Natural killer cell (primary cell): ENCODE measurements around the gene PDZRN3. TPM values are rescaled to one million over a fixed set of nuclear protein-coding genes. Genes with fewer than 3 reads are reported as not detected.

Experiments
- ATAC-seq, 3 donors: fragments of 150-1000 bp in 2 of 3; fragments of 200-7000 bp in 1 of 3; cut with Tn5 transposase; 1 replicate in 1 of 3; 2 replicates in 2 of 3; pipeline ENCODE4 v1.10.0; 2021; ENCODE audit warnings: mild to moderate bottlenecking in 2 of 3, moderate library complexity in 2 of 3
- DNase-seq, 2 donors: peaks; one replicate each; pipeline versions ENCODE4 v3.0.0 to v3.0.0-alpha.2; 2013 to 2021; ENCODE audit warnings: mixed read lengths in 1 of 2
- H3K27ac ChIP-seq: one replicate; pipeline ENCODE4 v1.5.1; 2013; ENCODE audit warnings: mild to moderate bottlenecking, low read length
- H3K27me3 ChIP-seq: one replicate; pipeline ENCODE4 v1.6.1; 2013; ENCODE audit warnings: low read length; ENCODE audit not compliant: control insufficient read depth, insufficient read depth
- H3K36me3 ChIP-seq: one replicate; pipeline ENCODE4 v1.6.1; 2013; ENCODE audit warnings: low read length; ENCODE audit not compliant: control insufficient read depth, insufficient read depth
- H3K4me1 ChIP-seq: one replicate; pipeline ENCODE4 v1.6.1; 2013; ENCODE audit warnings: low read length; ENCODE audit not compliant: control insufficient read depth, insufficient read depth
- H3K4me3 ChIP-seq: one replicate; pipeline ENCODE4 v1.5.1; 2013; ENCODE audit warnings: low read length
- H3K9me3 ChIP-seq: one replicate; pipeline ENCODE4 v1.6.1; 2013; ENCODE audit warnings: low read length; ENCODE audit not compliant: control insufficient read depth, insufficient read depth
- H3K27ac Mint-ChIP-seq, 2 donors: one replicate each; pipeline ENCODE4 v1.8.0; 2022; ENCODE audit warnings: mild to moderate bottlenecking in 2 of 2, mixed read lengths in 2 of 2, moderate library complexity in 1 of 2
- H3K27me3 Mint-ChIP-seq, 2 donors: one replicate each; pipeline ENCODE4 v1.8.0; 2022; ENCODE audit warnings: low read depth in 2 of 2, mixed read lengths in 2 of 2
- H3K36me3 Mint-ChIP-seq: one replicate; pipeline ENCODE4 v1.8.0; 2022; ENCODE audit warnings: mixed read lengths
- H3K4me1 Mint-ChIP-seq, 2 donors: one replicate each; pipeline ENCODE4 v1.8.0; 2022; ENCODE audit warnings: mixed read lengths in 2 of 2
- H3K4me3 Mint-ChIP-seq: one replicate; pipeline ENCODE4 v1.8.0; 2022; ENCODE audit warnings: mild to moderate bottlenecking, moderate library complexity, mixed read lengths
- H3K9me3 Mint-ChIP-seq, 2 donors: one replicate each; pipeline ENCODE4 v1.8.0; 2022; ENCODE audit warnings: mixed read lengths in 2 of 2
- WGBS: methylation state at CpG from one replicate; pipeline ENCODE4 v1.1.7; 2013; ENCODE audit warnings: missing lambda C conversion rate; ENCODE audit not compliant: insufficient coverage; 5-methylcytosine and 5-hydroxymethylcytosine counted together
- intact Hi-C: fragments of 100-400 bp; cut with micrococcal nuclease; formaldehyde crosslinking; loops from one replicate; pipeline ENCODE4 v1.14.2; 2022
- total RNA-seq, 4 donors: library from RNA; stranded (reverse); fragments of 120-200 nt in 1 of 4; gene quantifications; one replicate each; pipeline versions ENCODE4 v1.2.3 to v1.2.4, GENCODE V29; 2013 to 2022
- TF ChIP-seq, protein P1 (sequence below): fragments of 200-600 bp; IDR thresholded peaks from one replicate; pipeline ENCODE4 v1.8.0; 2022; ENCODE audit warnings: antibody characterized with exemption

The PDZRN3 gene
- total RNA-seq, 3 donors from 2014 or later (not counting 1 experiment from before 2014, with no cell fraction given), result not detected

DNA sequence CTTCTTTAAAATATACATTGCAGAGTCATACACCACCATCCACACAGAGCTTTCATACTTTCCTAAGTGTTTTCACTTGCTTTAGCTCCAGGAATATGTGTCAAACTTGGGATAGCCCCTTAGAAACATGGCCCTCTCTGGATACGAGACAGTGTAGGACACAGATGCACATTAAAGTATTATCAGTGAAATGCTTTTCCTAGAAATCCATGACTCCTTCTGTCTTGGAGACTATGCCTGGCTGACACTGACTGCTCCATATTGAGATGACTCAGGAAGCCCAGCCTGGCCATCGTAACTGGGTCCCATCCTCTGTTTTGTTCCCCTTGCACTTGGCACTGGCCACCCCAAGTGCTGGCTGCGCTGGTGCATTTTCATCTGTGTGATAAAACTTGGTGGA lies 204.8 kb downstream of the PDZRN3 start:
- Mint-ChIP-seq H3K4me1 (no peaks in the 10 kb centered on the region), H3K27me3 (no peaks in the 10 kb centered on the region), H3K4me3 (no peak overlapping the region), H3K27ac (no peak overlapping the region), H3K36me3 (no peaks in the 10 kb centered on the region), H3K9me3 (peaks cover 0 to 2% of the 10 kb centered on the region in 2 donors)
- no peaks in the 10 kb centered on the region for H3K27me3 ChIP-seq
- no peaks in the 10 kb centered on the region for H3K9me3 ChIP-seq
- no peak for ATAC-seq
- TF ChIP-seq, protein P1, sequence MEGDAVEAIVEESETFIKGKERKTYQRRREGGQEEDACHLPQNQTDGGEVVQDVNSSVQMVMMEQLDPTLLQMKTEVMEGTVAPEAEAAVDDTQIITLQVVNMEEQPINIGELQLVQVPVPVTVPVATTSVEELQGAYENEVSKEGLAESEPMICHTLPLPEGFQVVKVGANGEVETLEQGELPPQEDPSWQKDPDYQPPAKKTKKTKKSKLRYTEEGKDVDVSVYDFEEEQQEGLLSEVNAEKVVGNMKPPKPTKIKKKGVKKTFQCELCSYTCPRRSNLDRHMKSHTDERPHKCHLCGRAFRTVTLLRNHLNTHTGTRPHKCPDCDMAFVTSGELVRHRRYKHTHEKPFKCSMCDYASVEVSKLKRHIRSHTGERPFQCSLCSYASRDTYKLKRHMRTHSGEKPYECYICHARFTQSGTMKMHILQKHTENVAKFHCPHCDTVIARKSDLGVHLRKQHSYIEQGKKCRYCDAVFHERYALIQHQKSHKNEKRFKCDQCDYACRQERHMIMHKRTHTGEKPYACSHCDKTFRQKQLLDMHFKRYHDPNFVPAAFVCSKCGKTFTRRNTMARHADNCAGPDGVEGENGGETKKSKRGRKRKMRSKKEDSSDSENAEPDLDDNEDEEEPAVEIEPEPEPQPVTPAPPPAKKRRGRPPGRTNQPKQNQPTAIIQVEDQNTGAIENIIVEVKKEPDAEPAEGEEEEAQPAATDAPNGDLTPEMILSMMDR, result no peak
- H3K4me3 ChIP-seq, result no peak overlapping the region
- H3K27ac ChIP-seq, result no peak overlapping the region
- intact Hi-C loops, result no loop called here
- WGBS, result 87% methylated on average over 3 of the region's 3 CpGs
- no peaks in the 10 kb centered on the region for H3K36me3 ChIP-seq
- H3K4me1 ChIP-seq, result no peaks in the 10 kb centered on the region
- DNase-seq, result no peak

DNA sequence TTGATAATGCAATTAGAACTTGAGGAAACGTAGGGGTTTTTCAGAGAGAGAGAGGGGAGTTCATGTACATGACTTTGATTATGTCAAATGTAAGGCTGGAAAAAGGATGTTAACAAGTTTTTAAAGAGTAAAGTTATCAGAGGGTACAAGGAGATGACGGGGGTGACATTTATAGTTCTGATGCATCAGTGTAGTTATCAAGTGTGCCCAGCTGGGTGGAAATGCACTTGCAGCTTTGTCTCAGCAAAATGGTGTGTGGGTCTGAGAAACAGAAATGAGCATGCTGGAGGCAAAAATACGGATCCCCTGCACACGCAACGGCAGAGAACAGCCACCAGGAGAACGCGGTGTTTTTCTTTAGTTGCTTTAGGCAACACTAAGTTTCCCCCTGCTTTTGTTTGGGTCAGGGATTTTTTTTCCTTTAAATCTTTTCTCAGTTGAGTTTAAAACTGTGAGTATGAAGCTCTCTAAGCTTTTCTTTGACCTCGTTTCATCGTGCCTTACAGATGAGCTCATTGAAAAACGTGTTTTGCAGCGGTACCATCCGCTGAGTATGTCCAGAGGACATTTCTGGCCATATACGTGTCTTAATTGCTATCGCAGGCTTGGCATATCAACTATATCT lies 205.4 kb downstream of the PDZRN3 start:
- H3K9me3 Mint-ChIP-seq, result peaks cover 0 to 4% of the 10 kb centered on the region in 2 donors
- 84% methylated on average over 12 of the region's 14 CpGs for WGBS
- H3K4me3 Mint-ChIP-seq, result no peak overlapping the region

DNA sequence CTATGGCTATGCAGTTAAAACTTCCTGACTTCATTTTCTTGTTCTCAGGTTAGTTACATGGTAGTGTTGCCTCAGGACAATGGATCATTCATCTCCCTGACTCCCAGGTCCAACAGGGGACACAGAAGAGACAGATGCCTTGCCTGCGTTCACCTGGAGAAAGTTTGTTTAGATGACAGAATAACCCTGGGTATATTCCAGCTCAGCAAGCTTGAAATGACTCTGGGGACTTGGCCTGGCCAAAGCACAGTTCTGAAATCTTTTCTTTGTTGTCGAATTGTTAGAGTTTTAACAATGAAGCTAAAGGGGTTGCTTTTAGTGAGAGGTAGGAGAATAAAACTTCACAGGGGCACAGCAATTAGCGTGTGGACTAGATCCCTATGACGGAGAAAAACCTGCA lies 206.1 kb downstream of the PDZRN3 start:
- Mint-ChIP-seq H3K27me3 (no peaks in the 10 kb centered on the region), H3K4me3 (no peak overlapping the region), H3K4me1 (no peaks in the 10 kb centered on the region), H3K27ac (no peak overlapping the region), H3K36me3 (no peaks in the 10 kb centered on the region), H3K9me3 (peaks cover 0 to 4% of the 10 kb centered on the region in 2 donors)
- no peaks in the 10 kb centered on the region for H3K27me3 ChIP-seq
- no peak overlapping the region for H3K4me3 ChIP-seq
- H3K36me3 ChIP-seq, result no peaks in the 10 kb centered on the region
- no peak overlapping the region for H3K27ac ChIP-seq
- 83% methylated on average over 4 of the region's 4 CpGs for WGBS
- H3K4me1 ChIP-seq, result no peaks in the 10 kb centered on the region
- ATAC-seq, result no peak
- no peaks in the 10 kb centered on the region for H3K9me3 ChIP-seq
- no peak for DNase-seq
- intact Hi-C loops, result no loop called here
- TF ChIP-seq, protein P1, result no peak

More for the DNA sequence above, 205.4 kb downstream of the PDZRN3 start:
- Mint-ChIP-seq H3K4me1 (no peaks in the 10 kb centered on the region), H3K27me3 (no peaks in the 10 kb centered on the region), H3K27ac (no peak overlapping the region), H3K36me3 (no peaks in the 10 kb centered on the region)
- H3K4me1 ChIP-seq, result no peaks in the 10 kb centered on the region
- TF ChIP-seq, protein P1, result no peak
- H3K9me3 ChIP-seq, result no peaks in the 10 kb centered on the region
- DNase-seq, result no peak
- no peak for ATAC-seq
- intact Hi-C loops, result no loop called here
- H3K27me3 ChIP-seq, result no peaks in the 10 kb centered on the region
- H3K36me3 ChIP-seq, result no peaks in the 10 kb centered on the region
- H3K27ac ChIP-seq, result no peak overlapping the region
- H3K4me3 ChIP-seq, result no peak overlapping the region

DNA sequence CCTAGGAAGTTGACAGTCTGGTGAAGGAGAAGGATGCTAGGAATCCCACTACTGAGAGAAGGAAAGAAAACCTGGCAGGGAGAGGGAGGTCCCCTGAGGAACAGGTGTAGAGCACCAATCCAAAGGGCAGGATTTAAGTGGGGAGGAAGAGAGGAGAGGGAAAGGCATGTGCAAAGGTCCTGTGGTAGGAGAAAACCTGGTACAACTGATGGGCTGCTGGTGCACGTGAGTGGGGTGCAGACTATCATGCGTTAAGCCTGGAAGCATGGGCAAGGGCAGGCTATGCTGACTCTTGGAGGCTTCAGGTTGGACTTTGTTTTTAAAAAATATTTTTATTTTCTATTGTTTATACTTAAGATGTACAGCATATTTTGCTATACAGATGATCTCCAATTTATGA lies 209.6 kb downstream of the PDZRN3 start:
- WGBS, result 88% methylated on average over 2 of the region's 2 CpGs
- intact Hi-C loops, result no loop called here
- Mint-ChIP-seq H3K4me3 (no peak overlapping the region), H3K36me3 (no peaks in the 10 kb centered on the region), H3K27ac (no peak overlapping the region), H3K9me3 (peaks cover 0 to 4% of the 10 kb centered on the region in 2 donors), H3K4me1 (no peaks in the 10 kb centered on the region), H3K27me3 (no peaks in the 10 kb centered on the region)
- Histone ChIP-seq H3K36me3 (no peaks in the 10 kb centered on the region), H3K4me3 (no peak overlapping the region), H3K27ac (no peak overlapping the region), H3K9me3 (no peaks in the 10 kb centered on the region), H3K27me3 (no peaks in the 10 kb centered on the region), H3K4me1 (no peaks in the 10 kb centered on the region)
- ATAC-seq (no peak), DNase-seq (no peak)
- TF ChIP-seq, protein P1, result no peak
